Stomach (tissue), 9 donors: ENCODE data around the gene GRB7. TPM values are rescaled to one million over a fixed set of nuclear protein-coding genes. Genes with fewer than 3 reads are reported as not detected.

ENCODE experiments used
- DNase-seq, 2 donors: peaks; one replicate each; pipeline versions ENCODE4 v3.0.0 to v3.0.0-alpha.2; 2013 to 2019
- H3K27ac ChIP-seq, 5 donors: fragments of 200-600 bp in 4 of 5; sonication (generic) in 4 of 5; one replicate each; pipeline ENCODE4 v1.5.1; 2013 to 2019; ENCODE audit warnings: mild to moderate bottlenecking in 1 of 5, moderate library complexity in 1 of 5
- H3K27me3 ChIP-seq, 3 donors: fragments of 200-600 bp; sonication (generic); one replicate each; pipeline ENCODE4 v1.5.1; 2017 to 2019; ENCODE audit warnings: mixed run types in 1 of 3
- H3K36me3 ChIP-seq, 4 donors: fragments of 200-600 bp; sonication (generic); 1 replicate in 3 of 4; 2 replicates in 1 of 4; pipeline ENCODE4 v1.5.1; 2016 to 2019
- H3K4me1 ChIP-seq, 4 donors: fragments of 200-600 bp; sonication (generic); one replicate each; pipeline ENCODE4 v1.5.1; 2016 to 2019
- H3K4me3 ChIP-seq, 4 donors: fragments of 200-600 bp; sonication (generic) in 3 of 4; one replicate each; pipeline ENCODE4 v1.5.1; 2016 to 2019; ENCODE audit warnings: mild to moderate bottlenecking in 1 of 4
- H3K9me3 ChIP-seq, 4 donors: fragments of 200-600 bp; sonication (generic); one replicate each; pipeline ENCODE4 v1.5.1; 2016 to 2019
- EP300 ChIP-seq: sonication (generic); formaldehyde crosslinking; IDR thresholded peaks from one replicate; pipeline ENCODE4 v1.6.1; 2017; ENCODE audit warnings: antibody characterized with exemption
- POLR2A ChIP-seq, 4 donors: fragments of 450-650 bp; IDR thresholded peaks; one replicate each; pipeline ENCODE4 v1.6.1; 2016; ENCODE audit warnings: antibody characterized with exemption in 4 of 4, control low read depth in 2 of 4, mild to moderate bottlenecking in 1 of 4, moderate library complexity in 1 of 4
- POLR2AphosphoS5 ChIP-seq, 3 donors: sonication (generic); formaldehyde crosslinking; IDR thresholded peaks; one replicate each; pipeline ENCODE4 v1.6.1; 2016; ENCODE audit warnings: antibody characterized with exemption in 3 of 3
- WGBS, 5 donors: extraction: QIAGEN DNeasy Blood & Tissue Kit in 3 of 5; methylation state at CpG; one replicate each; pipeline versions ENCODE4 v1.1.5 to v1.1.7; 2013 to 2018; 5-methylcytosine and 5-hydroxymethylcytosine counted together
- intact Hi-C: fragments of 100-400 bp; cut with DNase I; formaldehyde crosslinking; loops from one replicate; pipeline ENCODE4 v1.15.1; 2023; ENCODE audit warnings: low total_unique reads
- polyA plus RNA-seq, 3 donors: library from polyadenylated mRNA; stranded (reverse); fragments of 200-250 nt; gene quantifications; one replicate each; pipeline ENCODE4 v1.2.3, GENCODE V29; 2013
- total RNA-seq, 5 donors: library from RNA; depleted of rRNA; stranded (reverse); fragments of >200 nt; gene quantifications; one replicate each; pipeline versions ENCODE4 v1.1.0 to v1.2.3, GENCODE V29; 2014 to 2016
- TF ChIP-seq, protein P1 (sequence below), 7 experiments: fragments of 450-650 bp in 4 of 7; fragments of 200-600 bp in 3 of 7; sonication (generic) in 3 of 7; IDR thresholded peaks; one replicate each; pipeline ENCODE4 v1.5.1; 2016 to 2019; ENCODE audit warnings: antibody characterized with exemption in 7 of 7, control low read depth in 2 of 7, mild to moderate bottlenecking in 1 of 7
- donor health status: healthy with polysubstance abuse.
- donor health status: Bipolar disorder and iron deficiency.
- donor health status: healthy.

Gene GRB7
- total and polyA plus RNA-seq, 8 donors = 2.3 to 43.9 (median 23.0) TPM

DNA sequence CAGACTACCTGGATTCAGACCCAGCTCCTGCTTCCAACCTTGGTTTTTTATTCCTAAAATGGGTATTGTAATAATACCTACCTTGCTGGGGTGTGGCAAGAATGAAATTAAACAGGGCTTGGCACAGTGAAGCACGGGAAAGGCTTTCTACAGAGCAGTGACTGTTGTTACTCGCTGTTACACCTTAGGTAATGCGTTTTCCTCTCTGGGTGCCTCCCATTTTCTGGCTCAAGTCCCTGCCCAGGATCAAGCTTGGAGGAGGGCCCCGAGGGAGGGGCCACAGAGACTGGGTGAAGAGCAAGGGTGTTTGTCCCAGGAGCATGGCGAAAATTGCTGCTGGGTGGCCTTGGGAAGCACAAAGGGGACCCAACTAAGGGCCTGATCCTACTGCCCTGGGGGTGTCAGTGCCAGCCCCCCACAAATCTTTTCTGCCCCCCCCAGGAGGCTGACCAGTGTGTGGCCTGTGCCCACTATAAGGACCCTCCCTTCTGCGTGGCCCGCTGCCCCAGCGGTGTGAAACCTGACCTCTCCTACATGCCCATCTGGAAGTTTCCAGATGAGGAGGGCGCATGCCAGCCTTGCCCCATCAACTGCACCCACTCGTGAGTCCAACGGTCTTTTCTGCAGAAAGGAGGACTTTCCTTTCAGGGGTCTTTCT lies 20.7 kb upstream of the GRB7 start:
- Histone ChIP-seq H3K36me3 (peaks cover 16 to 95% (median 88%) of the 10 kb centered on the region in 4 donors), H3K27ac (peak overlapping the region; percentile 78 to 90 (median 81)), H3K4me1 (peaks cover 6 to 20% (median 18%) of the 10 kb centered on the region in 4 donors), H3K4me3 (no peak overlapping the region), H3K27me3 (no peaks in the 10 kb centered on the region), H3K9me3 (no peaks in the 10 kb centered on the region)
- intact Hi-C loops = no loop called here
- TF ChIP-seq POLR2A (IDR thresholded peaks at IDR 0.05) (no peak), POLR2AphosphoS5 (IDR thresholded peaks at IDR 0.05) (peak in 2 of 3 donors; percentile 40 to 62)
- DNase-seq = peak in 1 of 2 donors; percentile 81
- WGBS, 5 donors = 57 to 76% (median 66%) methylated on average over 11 of the region's 11 CpGs

DNA sequence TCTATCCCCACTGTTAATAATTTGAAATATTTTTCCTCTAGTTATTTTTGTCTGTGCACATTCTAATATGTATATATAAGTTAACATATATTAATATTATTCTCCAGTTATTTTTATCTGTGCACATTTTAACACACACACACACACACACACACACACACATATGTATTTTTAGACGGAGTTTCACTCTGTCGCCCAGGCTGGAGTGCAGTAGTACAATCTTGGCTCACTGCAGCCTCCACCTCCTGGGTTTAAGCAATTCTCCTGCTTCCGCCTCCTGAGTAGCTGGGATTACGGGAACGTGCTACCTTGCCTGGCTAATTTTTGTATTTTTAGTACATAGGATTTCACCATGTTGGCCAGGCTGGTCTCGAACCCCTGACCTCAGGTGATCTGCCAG lies 20.1 kb upstream of the GRB7 start:
- no peak for TF ChIP-seq POLR2AphosphoS5 (IDR thresholded peaks at IDR 0.05)
- TF ChIP-seq EP300 = no peak
- TF ChIP-seq, protein P1, sequence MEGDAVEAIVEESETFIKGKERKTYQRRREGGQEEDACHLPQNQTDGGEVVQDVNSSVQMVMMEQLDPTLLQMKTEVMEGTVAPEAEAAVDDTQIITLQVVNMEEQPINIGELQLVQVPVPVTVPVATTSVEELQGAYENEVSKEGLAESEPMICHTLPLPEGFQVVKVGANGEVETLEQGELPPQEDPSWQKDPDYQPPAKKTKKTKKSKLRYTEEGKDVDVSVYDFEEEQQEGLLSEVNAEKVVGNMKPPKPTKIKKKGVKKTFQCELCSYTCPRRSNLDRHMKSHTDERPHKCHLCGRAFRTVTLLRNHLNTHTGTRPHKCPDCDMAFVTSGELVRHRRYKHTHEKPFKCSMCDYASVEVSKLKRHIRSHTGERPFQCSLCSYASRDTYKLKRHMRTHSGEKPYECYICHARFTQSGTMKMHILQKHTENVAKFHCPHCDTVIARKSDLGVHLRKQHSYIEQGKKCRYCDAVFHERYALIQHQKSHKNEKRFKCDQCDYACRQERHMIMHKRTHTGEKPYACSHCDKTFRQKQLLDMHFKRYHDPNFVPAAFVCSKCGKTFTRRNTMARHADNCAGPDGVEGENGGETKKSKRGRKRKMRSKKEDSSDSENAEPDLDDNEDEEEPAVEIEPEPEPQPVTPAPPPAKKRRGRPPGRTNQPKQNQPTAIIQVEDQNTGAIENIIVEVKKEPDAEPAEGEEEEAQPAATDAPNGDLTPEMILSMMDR (IDR thresholded peaks at IDR 0.05) = no peak
- no peak for TF ChIP-seq POLR2A (IDR thresholded peaks at IDR 0.05)
- H3K4me3 ChIP-seq = no peak overlapping the region
- H3K9me3 ChIP-seq = no peaks in the 10 kb centered on the region
- no peaks in the 10 kb centered on the region for H3K27me3 ChIP-seq
- H3K4me1 ChIP-seq = peaks cover 6 to 20% (median 18%) of the 10 kb centered on the region in 4 donors
- H3K27ac ChIP-seq = no peak overlapping the region
- peaks cover 14 to 95% (median 86%) of the 10 kb centered on the region in 4 donors for H3K36me3 ChIP-seq
- no peak for DNase-seq
- intact Hi-C loops = no loop called here
- 75 to 87% (median 82%) methylated on average over 6 of the region's 6 CpGs for WGBS, 5 donors

DNA sequence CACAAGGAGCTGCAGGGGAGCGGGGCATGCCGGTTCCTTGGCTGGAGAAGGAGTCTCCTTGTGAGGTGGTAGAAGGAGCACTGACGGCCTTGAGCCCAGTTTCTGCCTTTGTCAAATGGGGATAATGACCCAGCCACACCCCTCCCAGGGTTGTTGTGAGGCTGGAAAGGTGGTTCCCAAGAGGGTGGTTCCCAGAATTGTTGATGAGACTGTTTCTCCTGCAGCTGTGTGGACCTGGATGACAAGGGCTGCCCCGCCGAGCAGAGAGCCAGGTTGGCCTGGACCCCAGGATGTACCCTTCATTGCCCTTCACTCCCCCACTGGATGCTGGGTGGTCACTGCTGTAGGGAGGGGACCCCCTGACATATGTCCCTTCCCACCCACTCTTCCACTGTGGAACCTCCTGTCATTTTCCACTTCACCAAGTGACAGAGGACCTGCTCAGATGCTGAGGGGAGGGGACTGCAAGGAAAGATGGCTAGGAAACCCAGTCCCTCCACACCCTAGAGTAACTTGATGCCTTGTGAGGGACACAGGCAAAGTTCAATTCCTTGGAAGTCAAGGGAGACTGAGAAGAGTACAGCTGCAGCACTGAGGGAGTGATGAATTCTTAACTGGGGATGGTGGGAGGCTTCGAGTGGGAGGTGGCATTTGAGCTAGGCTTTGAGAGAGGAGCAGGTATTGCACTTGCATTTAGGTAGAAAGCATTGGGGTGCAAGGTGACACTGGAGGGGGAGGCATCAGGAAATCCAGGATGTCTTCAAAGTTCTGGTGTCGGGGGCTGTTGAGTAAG lies 18.0 kb upstream of the GRB7 start:
- intact Hi-C loops = no loop called here
- TF ChIP-seq POLR2AphosphoS5 (IDR thresholded peaks at IDR 0.05) (no peak), EP300 (no peak), POLR2A (IDR thresholded peaks at IDR 0.05) (no peak)
- TF ChIP-seq, protein P1 (IDR thresholded peaks at IDR 0.05) = no peak
- WGBS, 5 donors = 83 to 95% (median 90%) methylated on average over 4 to 7 of the region's 7 CpGs
- no peak overlapping the region for H3K4me3 ChIP-seq
- H3K36me3 ChIP-seq = peaks cover 16 to 95% (median 85%) of the 10 kb centered on the region in 4 donors
- H3K27me3 ChIP-seq = no peaks in the 10 kb centered on the region
- H3K9me3 ChIP-seq = no peaks in the 10 kb centered on the region
- H3K4me1 ChIP-seq = peaks cover 6 to 23% (median 19%) of the 10 kb centered on the region in 4 donors
- no peak for DNase-seq
- H3K27ac ChIP-seq = no peak overlapping the region

DNA sequence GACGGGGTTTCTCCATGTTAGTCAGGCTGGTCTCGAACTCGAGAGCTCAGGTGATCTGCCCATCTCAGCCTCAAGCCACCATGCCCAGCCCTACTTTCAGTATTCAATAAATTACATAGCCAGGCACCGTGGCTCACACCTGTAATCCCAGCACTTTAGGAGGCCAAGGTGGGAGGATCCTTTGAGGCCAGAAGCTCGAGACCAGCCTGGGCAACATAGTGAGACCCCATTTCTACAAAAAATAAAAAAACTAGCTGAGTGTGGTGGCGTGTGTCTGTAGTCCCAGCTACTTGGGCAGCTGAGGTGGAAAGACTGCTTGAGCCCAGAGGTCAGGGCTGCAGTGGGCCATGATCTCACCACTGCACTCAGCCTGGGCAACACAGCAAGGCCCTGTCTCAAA lies 15.6 kb upstream of the GRB7 start:
- Histone ChIP-seq H3K27ac (no peak overlapping the region), H3K27me3 (no peaks in the 10 kb centered on the region), H3K9me3 (no peaks in the 10 kb centered on the region), H3K4me1 (peaks cover 0 to 6% (median 2%) of the 10 kb centered on the region in 4 donors), H3K36me3 (peaks cover 14 to 95% (median 90%) of the 10 kb centered on the region in 4 donors), H3K4me3 (no peak overlapping the region)
- 85 to 97% (median 92%) methylated on average over 6 of the region's 6 CpGs for WGBS, 5 donors
- intact Hi-C loops = no loop called here
- no peak for DNase-seq
- TF ChIP-seq POLR2A (IDR thresholded peaks at IDR 0.05) = no peak
- TF ChIP-seq EP300 = no peak

DNA sequence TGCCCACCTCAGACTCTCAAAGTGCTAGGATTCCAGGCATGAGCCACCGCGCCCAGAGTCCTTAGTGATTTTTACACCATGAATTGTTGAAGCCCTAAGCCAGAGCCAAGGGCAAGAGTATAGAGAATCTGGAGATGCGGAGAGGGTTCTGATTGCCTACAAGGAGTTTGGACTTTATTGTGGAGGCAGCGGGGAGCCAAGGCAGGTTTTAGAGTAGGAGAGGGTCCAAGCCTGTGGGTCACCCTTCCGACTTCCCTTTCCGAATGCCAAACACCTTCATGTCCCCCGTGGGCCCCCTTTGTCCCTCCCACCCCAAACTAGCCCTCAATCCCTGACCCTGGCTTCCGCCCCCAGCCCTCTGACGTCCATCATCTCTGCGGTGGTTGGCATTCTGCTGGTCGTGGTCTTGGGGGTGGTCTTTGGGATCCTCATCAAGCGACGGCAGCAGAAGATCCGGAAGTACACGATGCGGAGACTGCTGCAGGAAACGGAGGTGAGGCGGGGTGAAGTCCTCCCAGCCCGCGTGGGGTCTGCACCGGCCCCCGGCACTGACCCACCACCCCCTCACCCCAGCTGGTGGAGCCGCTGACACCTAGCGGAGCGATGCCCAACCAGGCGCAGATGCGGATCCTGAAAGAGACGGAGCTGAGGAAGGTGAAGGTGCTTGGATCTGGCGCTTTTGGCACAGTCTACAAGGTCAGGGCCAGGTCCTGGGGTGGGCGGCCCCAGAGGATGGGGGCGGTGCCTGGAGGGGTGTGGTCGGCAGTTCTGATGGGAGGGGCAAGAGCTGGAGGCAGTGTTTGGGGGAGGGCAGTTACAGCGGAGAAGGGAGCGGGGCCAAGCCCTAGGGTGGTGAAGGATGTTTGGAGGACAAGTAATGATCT lies 14.5 kb upstream of the GRB7 start:
- TF ChIP-seq EP300 (no peak), POLR2AphosphoS5 (IDR thresholded peaks at IDR 0.05) (no peak), POLR2A (IDR thresholded peaks at IDR 0.05) (no peak)
- TF ChIP-seq, protein P1 (IDR thresholded peaks at IDR 0.05) = no peak
- no peaks in the 10 kb centered on the region for H3K27me3 ChIP-seq
- DNase-seq = peak in 1 of 2 donors; percentile 41
- no peak overlapping the region for H3K27ac ChIP-seq
- WGBS, 5 donors = 83 to 88% (median 85%) methylated on average over 34 of the region's 34 CpGs
- peaks cover 25 to 97% (median 91%) of the 10 kb centered on the region in 4 donors for H3K36me3 ChIP-seq
- peaks cover 0 to 17% (median 5%) of the 10 kb centered on the region in 4 donors for H3K4me1 ChIP-seq
- intact Hi-C loops = no loop called here
- no peaks in the 10 kb centered on the region for H3K9me3 ChIP-seq
- H3K4me3 ChIP-seq = no peak overlapping the region
